A673 (cell line): ENCODE measurements around the gene C3orf18.

Experiments used
- EZH2 ChIP-seq: fragments of 200-600 bp; sonication (generic); IDR thresholded peaks from 2 replicates; pipeline ENCODE4 v1.6.1; 2017; ENCODE audit warnings: borderline replicate concordance, low read depth, mild to moderate bottlenecking, mixed read lengths, antibody characterized with exemption, low read length; ENCODE audit not compliant: poor library complexity, severe bottlenecking
- TF ChIP-seq, protein P1 (sequence below): fragments of 300-800, 200-600 bp; sonication (generic); conservative IDR thresholded peaks from 2 replicates; pipeline ENCODE4 v1.5.1; 2017; ENCODE audit warnings: low read depth, mild to moderate bottlenecking, antibody characterized with exemption, low read length, moderate library complexity, mixed read lengths

DNA sequence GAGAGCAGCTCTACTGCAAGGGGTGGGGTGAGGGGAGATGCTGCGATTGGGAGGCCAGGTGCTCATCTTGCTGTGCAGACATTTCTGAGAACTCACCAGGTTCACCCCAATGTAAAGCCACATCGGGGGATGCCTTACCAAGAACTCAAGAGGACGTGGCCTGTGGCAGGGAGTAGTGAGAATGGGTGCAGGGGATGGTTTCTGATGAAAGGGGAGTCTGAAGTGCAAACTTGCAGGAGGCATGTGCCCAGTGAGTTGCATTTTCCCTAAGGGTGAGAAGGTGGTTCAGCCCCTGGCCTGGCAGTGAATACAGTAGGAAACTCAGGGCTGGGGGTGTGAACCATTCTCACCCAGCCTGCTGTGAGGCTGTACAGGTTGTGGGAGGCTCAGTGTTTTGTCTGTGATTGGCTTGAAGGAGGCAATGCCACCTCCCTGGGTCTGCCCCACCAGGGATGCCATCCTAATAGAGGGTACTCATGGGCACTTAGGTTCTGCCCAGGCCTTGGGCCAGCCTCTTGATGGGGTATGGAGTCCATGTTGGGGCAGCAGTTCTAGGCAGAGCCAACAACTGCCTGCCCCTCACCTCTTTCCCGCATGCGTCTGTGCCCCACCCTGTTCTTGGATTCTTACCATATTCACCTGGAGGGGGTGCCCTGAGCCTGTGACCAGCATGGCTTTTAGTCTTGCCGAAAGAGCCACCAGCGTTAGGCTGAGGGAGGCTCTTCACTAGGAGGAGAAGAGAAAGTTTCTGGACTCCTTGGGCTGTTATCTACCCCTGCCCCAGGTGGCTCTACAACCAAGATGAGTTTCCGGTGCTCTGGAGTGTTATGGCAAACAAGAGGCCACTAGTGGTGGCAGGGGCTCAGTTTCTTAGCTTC lies 6.3 kb upstream of the C3orf18 start:
- TF ChIP-seq, protein P1, sequence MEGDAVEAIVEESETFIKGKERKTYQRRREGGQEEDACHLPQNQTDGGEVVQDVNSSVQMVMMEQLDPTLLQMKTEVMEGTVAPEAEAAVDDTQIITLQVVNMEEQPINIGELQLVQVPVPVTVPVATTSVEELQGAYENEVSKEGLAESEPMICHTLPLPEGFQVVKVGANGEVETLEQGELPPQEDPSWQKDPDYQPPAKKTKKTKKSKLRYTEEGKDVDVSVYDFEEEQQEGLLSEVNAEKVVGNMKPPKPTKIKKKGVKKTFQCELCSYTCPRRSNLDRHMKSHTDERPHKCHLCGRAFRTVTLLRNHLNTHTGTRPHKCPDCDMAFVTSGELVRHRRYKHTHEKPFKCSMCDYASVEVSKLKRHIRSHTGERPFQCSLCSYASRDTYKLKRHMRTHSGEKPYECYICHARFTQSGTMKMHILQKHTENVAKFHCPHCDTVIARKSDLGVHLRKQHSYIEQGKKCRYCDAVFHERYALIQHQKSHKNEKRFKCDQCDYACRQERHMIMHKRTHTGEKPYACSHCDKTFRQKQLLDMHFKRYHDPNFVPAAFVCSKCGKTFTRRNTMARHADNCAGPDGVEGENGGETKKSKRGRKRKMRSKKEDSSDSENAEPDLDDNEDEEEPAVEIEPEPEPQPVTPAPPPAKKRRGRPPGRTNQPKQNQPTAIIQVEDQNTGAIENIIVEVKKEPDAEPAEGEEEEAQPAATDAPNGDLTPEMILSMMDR = no peak
- TF ChIP-seq EZH2 = no peak
